HepG2 (cell line): ENCODE measurements around the gene SRF. TPM values are rescaled to one million over a fixed set of nuclear protein-coding genes. Genes with fewer than 3 reads are reported as not detected.

ENCODE experiments used
- ADNP ChIP-seq: sonication (generic); formaldehyde crosslinking; IDR thresholded peaks from 2 replicates; pipeline ENCODE4 v1.4.0; 2020; ENCODE audit warnings: missing genetic modification reagents
- CREBL2 ChIP-seq: sonication (generic); formaldehyde crosslinking; IDR thresholded peaks from 2 replicates; pipeline ENCODE4 v1.8.1; 2023; ENCODE audit warnings: missing genetic modification reagents, mild to moderate bottlenecking, borderline replicate concordance
- DRAP1 ChIP-seq: IDR thresholded peaks from 2 replicates; pipeline ENCODE4 v1.6.1; 2016; ENCODE audit warnings: missing genetic modification reagents, missing compliant biosample characterization
- E2F1 ChIP-seq: sonication (generic); formaldehyde crosslinking; IDR thresholded peaks from 2 replicates; pipeline ENCODE4 v1.5.0; 2020; ENCODE audit warnings: missing genetic modification reagents
- EED ChIP-seq: sonication (generic); formaldehyde crosslinking; IDR thresholded peaks from 2 replicates; pipeline ENCODE4 v1.5.0; 2020; ENCODE audit warnings: mild to moderate bottlenecking, missing genetic modification reagents
- HNRNPLL ChIP-seq: fragments of 200-400 bp; formaldehyde crosslinking; IDR thresholded peaks from 2 replicates; pipeline ENCODE4 v1.6.1; 2017; ENCODE audit warnings: mild to moderate bottlenecking, low read depth, low read length; ENCODE audit not compliant: poor library complexity, severe bottlenecking
- IRF9 ChIP-seq: sonication (generic); formaldehyde crosslinking; IDR thresholded peaks from 2 replicates; pipeline ENCODE4 v1.8.0; 2022; ENCODE audit warnings: missing genetic modification reagents, mild to moderate bottlenecking, borderline replicate concordance
- MED13 ChIP-seq: sonication (generic); formaldehyde crosslinking; IDR thresholded peaks from 2 replicates; pipeline ENCODE4 v1.5.0; 2020; ENCODE audit warnings: missing genetic modification reagents
- PAXIP1 ChIP-seq: sonication (generic); formaldehyde crosslinking; conservative IDR thresholded peaks from 2 replicates; pipeline ENCODE4 v1.4.0; 2020; ENCODE audit warnings: mild to moderate bottlenecking, missing genetic modification reagents, moderate library complexity
- PCBP1 ChIP-seq: fragments of 200-400 bp; formaldehyde crosslinking; IDR thresholded peaks from 2 replicates; pipeline ENCODE4 v1.6.1; 2017; ENCODE audit warnings: mild to moderate bottlenecking, low read depth, low read length, borderline replicate concordance
- RAD21 ChIP-seq: fragments of 450-650 bp; formaldehyde crosslinking; IDR thresholded peaks from 2 replicates; pipeline ENCODE4 v1.5.0; 2020; ENCODE audit warnings: mild to moderate bottlenecking
- TEAD3 ChIP-seq: optimal IDR thresholded peaks from 2 replicates; pipeline ENCODE3; 2016; ENCODE audit warnings: borderline replicate concordance
- TGIF2 ChIP-seq: IDR thresholded peaks from 2 replicates; pipeline ENCODE4 v1.6.1; 2016; ENCODE audit warnings: control low read depth, missing compliant biosample characterization
- THYN1 ChIP-seq: sonication (generic); formaldehyde crosslinking; IDR thresholded peaks from 2 replicates; pipeline ENCODE4 v1.8.1; 2023; ENCODE audit warnings: low read depth, mild to moderate bottlenecking, moderate library complexity, missing genetic modification reagents, borderline replicate concordance
- TSC22D2 ChIP-seq: sonication (generic); formaldehyde crosslinking; IDR thresholded peaks from 2 replicates; pipeline ENCODE4 v1.5.1; 2020; ENCODE audit warnings: missing genetic modification reagents, mild to moderate bottlenecking, borderline replicate concordance
- ZEB1 ChIP-seq: IDR thresholded peaks from 2 replicates; pipeline ENCODE4 v1.6.1; 2012; ENCODE audit warnings: mild to moderate bottlenecking, low read depth, inconsistent platforms; ENCODE audit not compliant: insufficient replicate concordance
- ZFP36L1 ChIP-seq: sonication (generic); formaldehyde crosslinking; IDR thresholded peaks from 2 replicates; pipeline ENCODE4 v1.8.0; 2022; ENCODE audit warnings: mild to moderate bottlenecking, missing genetic modification reagents, moderate library complexity
- ZNF138 ChIP-seq: sonication (generic); formaldehyde crosslinking; IDR thresholded peaks from 2 replicates; pipeline ENCODE4 v1.5.0; 2020; ENCODE audit warnings: mild to moderate bottlenecking, low read depth, missing genetic modification reagents
- ZNF839 ChIP-seq: sonication (generic); formaldehyde crosslinking; IDR thresholded peaks from 2 replicates; pipeline ENCODE4 v1.4.0; 2020; ENCODE audit warnings: missing genetic modification reagents, mild to moderate bottlenecking, borderline replicate concordance
- polyA plus RNA-seq, 8 experiments: library from polyadenylated mRNA; depleted of rRNA in 3 of 8; stranded (reverse) in 7 of 8; unstranded in 1 of 8; fragments of >200 nt; fragmentation: Illumina TruSeq in 4 of 8; extraction: Trizol in 4 of 8; gene quantifications; 2 replicates each; pipeline versions ENCODE4 v1.2.1 to v1.2.3, GENCODE V29; 2011 to 2016; ENCODE audit warnings: low read depth in 4 of 8, missing spikeins in 1 of 8, mixed read lengths in 1 of 8; ENCODE audit not compliant: insufficient read depth in 1 of 8
- total RNA-seq, 5 experiments: library from RNA; depleted of rRNA; stranded (reverse); fragments of >200 nt; fragmentation: Illumina TruSeq; extraction: Trizol; gene quantifications; 2 replicates each; pipeline ENCODE4 v1.2.3, GENCODE V29; 2016; ENCODE audit warnings: low read depth in 1 of 5
- TF ChIP-seq, protein P1 (sequence below): IDR thresholded peaks from 2 replicates; pipeline ENCODE4 v1.6.1; 2012; ENCODE audit warnings: inconsistent platforms
- TF ChIP-seq, protein P2 (sequence below): sonication (generic); formaldehyde crosslinking; conservative IDR thresholded peaks from 2 replicates; pipeline ENCODE4 v1.5.0; 2020; ENCODE audit warnings: missing genetic modification reagents

Gene SRF
- total and polyA plus RNA-seq, 2 of the 13 experiments (the other 11 are each of a cell fraction or from before 2014, with no cell fraction given): 25.5 to 44.1 TPM

DNA sequence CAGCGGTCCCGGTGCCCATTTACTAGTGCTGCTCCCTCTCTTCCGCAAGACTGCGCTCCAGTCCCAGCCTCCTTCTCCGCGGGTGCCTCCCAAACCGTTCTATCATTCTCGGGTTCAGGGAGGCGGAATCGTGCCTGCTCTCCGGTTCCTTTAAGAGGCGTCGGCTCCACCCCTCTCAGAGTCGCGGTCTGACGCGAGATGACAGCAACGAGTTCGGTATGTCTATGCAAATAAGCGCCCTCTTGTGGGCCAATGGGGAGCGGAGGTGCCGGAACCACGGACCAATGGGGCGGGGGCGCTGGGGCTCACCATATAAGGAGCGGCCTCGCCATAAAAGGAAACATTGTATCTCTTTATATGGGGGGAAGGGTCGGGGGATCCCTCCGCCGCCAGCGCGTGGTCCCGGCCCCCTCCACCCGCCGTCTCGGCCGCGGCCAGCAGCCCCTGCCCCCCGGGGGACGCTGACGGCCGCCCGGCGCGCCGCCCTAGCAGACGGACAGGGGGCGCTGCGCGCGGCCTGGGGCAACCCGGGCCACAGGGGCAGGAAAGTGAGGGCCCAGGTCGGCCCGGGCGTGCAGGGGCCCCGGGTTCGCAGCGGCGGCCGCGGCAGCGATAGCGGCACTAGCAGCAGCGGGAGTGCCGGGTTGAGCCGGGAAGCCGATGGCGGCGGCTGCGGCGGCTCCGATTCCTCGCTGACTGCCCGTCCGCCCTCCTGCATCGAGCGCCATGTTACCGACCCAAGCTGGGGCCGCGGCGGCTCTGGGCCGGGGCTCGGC is at the start of gene SRF (continued):
- TF ChIP-seq E2F1 (no peak), CREBL2 (CRISPR knock-in tag) (no peak), ZEB1 (no peak), PAXIP1 (peak; percentile 49), TSC22D2 (CRISPR knock-in tag) (no peak), ZNF138 (CRISPR knock-in tag) (no peak; the same call in 1 of the 2 replicates), TEAD3 (CRISPR knock-in tag) (no peak), TGIF2 (CRISPR knock-in tag) (0 out of 2 replicates have a peak, but pooled peaks have one; percentile 27), ADNP (CRISPR knock-in tag) (peak; percentile 94; the same call in 1 of the 2 replicates), MED13 (CRISPR knock-in tag) (no peak; the same call in 1 of the 2 replicates), THYN1 (CRISPR knock-in tag) (no peak), PCBP1 (no peak), HNRNPLL (peak; percentile 57), IRF9 (CRISPR knock-in tag) (no peak; the same call in 1 of the 2 replicates), EED (CRISPR knock-in tag) (no peak), DRAP1 (peak; percentile 97), ZNF839 (CRISPR knock-in tag) (no peak), RAD21 (CRISPR knock-in tag) (peak; percentile 93), ZFP36L1 (CRISPR knock-in tag) (peak; percentile 47; the same call in 1 of the 2 replicates)
- TF ChIP-seq, protein P1, sequence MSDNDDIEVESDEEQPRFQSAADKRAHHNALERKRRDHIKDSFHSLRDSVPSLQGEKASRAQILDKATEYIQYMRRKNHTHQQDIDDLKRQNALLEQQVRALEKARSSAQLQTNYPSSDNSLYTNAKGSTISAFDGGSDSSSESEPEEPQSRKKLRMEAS: peak; percentile 95
- TF ChIP-seq, protein P2, sequence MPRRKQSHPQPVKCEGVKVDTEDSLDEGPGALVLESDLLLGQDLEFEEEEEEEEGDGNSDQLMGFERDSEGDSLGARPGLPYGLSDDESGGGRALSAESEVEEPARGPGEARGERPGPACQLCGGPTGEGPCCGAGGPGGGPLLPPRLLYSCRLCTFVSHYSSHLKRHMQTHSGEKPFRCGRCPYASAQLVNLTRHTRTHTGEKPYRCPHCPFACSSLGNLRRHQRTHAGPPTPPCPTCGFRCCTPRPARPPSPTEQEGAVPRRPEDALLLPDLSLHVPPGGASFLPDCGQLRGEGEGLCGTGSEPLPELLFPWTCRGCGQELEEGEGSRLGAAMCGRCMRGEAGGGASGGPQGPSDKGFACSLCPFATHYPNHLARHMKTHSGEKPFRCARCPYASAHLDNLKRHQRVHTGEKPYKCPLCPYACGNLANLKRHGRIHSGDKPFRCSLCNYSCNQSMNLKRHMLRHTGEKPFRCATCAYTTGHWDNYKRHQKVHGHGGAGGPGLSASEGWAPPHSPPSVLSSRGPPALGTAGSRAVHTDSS (CRISPR knock-in tag): no peak
